Erythroblast (primary cell): Measurements from ENCODE around the gene DOCK1.

Experiments
- DNase-seq, 2 experiments: peaks; one replicate each; lab custom pipeline; 2025; lab: John Stamatoyannopoulos, UW
- GATA1 ChIP-seq: IDR thresholded peaks from 2 replicates; pipeline ENCODE4 v1.6.1; 2011; ENCODE audit warnings: low read depth, mild to moderate bottlenecking, control low read depth, low read length, moderate library complexity
- POLR2A ChIP-seq: IDR thresholded peaks from 2 replicates; pipeline ENCODE4 v1.6.1; 2011; ENCODE audit warnings: mild to moderate bottlenecking, low read length

The DOCK1 gene

GRCh38 chr10:127344346-127344745, 439.1 kb downstream of the DOCK1 start:
- DNase-seq = no peak
- TF ChIP-seq POLR2A (no peak), GATA1 (no peak)

- no peak for DNase-seq
- TF ChIP-seq POLR2A = no peak
- no peak for TF ChIP-seq GATA1
Measured at GRCh38 chr10:127345231-127345965, 440.2 kb downstream of the DOCK1 start.

GRCh38 chr10:127346604-127347003, 441.4 kb downstream of the DOCK1 start:
- no peak for DNase-seq
- TF ChIP-seq POLR2A = no peak
- no peak for TF ChIP-seq GATA1

GRCh38 chr10:127347202-127347959, 442.2 kb downstream of the DOCK1 start:
- no peak for DNase-seq
- TF ChIP-seq GATA1 (no peak), POLR2A (no peak)

GRCh38 chr10:127349737-127350136, 444.5 kb downstream of the DOCK1 start:
- no peak for TF ChIP-seq POLR2A
- no peak for TF ChIP-seq GATA1
- no peak for DNase-seq

GRCh38 chr10:127351542-127351941, 446.3 kb downstream of the DOCK1 start:
- TF ChIP-seq POLR2A (no peak), GATA1 (no peak)

GRCh38 chr10:127353544-127353943, 448.3 kb downstream of the DOCK1 start:
- no peak for DNase-seq
- TF ChIP-seq GATA1 = no peak

More at GRCh38 chr10:127351542-127351941, 446.3 kb downstream of the DOCK1 start:
- no peak for DNase-seq

GRCh38 chr10:127354255-127354654, 449.0 kb downstream of the DOCK1 start:
- no peak for TF ChIP-seq POLR2A
- TF ChIP-seq GATA1 = no peak
- DNase-seq = no peak

- DNase-seq = no peak
- no peak for TF ChIP-seq POLR2A
- TF ChIP-seq GATA1 = no peak
Measured at GRCh38 chr10:127354992-127355391, 449.8 kb downstream of the DOCK1 start.

GRCh38 chr10:127356360-127356759, 451.1 kb downstream of the DOCK1 start:
- no peak for DNase-seq
- TF ChIP-seq POLR2A (no peak), GATA1 (no peak)

GRCh38 chr10:127357265-127357664, 452.0 kb downstream of the DOCK1 start:
- DNase-seq = no peak
- TF ChIP-seq GATA1 = no peak
- TF ChIP-seq POLR2A = no peak

GRCh38 chr10:127358337-127358736, 453.1 kb downstream of the DOCK1 start:
- DNase-seq = no peak

GRCh38 chr10:127364034-127364433, 458.8 kb downstream of the DOCK1 start:
- DNase-seq = no peak
- TF ChIP-seq POLR2A (no peak), GATA1 (no peak)

More at GRCh38 chr10:127358337-127358736, 453.1 kb downstream of the DOCK1 start:
- no peak for TF ChIP-seq GATA1

- TF ChIP-seq GATA1 = no peak
- TF ChIP-seq POLR2A = no peak
- no peak for DNase-seq
Measured at GRCh38 chr10:127368101-127368500, 462.9 kb downstream of the DOCK1 start.
